Neuronal stem cell (in vitro differentiated cells): Measurements from ENCODE around the gene NSA2.

Experiments
- DNase-seq: peaks from one replicate; pipeline ENCODE4 v3.0.0-alpha.2; 2013; ENCODE audit warnings: low spot score
- H2AFZ ChIP-seq: one replicate; pipeline ENCODE4 v1.6.1; 2013; ENCODE audit warnings: mild to moderate bottlenecking, low read length, inconsistent platforms
- H2AK5ac ChIP-seq: 2 replicates; pipeline ENCODE4 v1.6.1; 2013; ENCODE audit warnings: low read depth, mild to moderate bottlenecking, inconsistent platforms, low read length, moderate library complexity, mixed read lengths
- H2BK120ac ChIP-seq: 2 replicates; pipeline ENCODE4 v1.6.1; 2013; ENCODE audit warnings: low read depth, mild to moderate bottlenecking, inconsistent platforms, low read length, moderate library complexity, mixed read lengths
- H2BK12ac ChIP-seq: one replicate; pipeline ENCODE4 v1.6.1; 2013; ENCODE audit warnings: low read length, inconsistent platforms
- H2BK15ac ChIP-seq: 2 replicates; pipeline ENCODE4 v1.6.1; 2013; ENCODE audit warnings: mild to moderate bottlenecking, low read length, inconsistent platforms, mixed read lengths
- H2BK5ac ChIP-seq: one replicate; pipeline ENCODE4 v1.6.1; 2013; ENCODE audit warnings: inconsistent platforms, mild to moderate bottlenecking, low read length, moderate library complexity
- H3K14ac ChIP-seq: one replicate; pipeline ENCODE4 v1.6.1; 2013; ENCODE audit warnings: low read length, inconsistent platforms
- H3K18ac ChIP-seq: 2 replicates; pipeline ENCODE4 v1.6.1; 2013; ENCODE audit warnings: low read length, inconsistent platforms
- H3K23ac ChIP-seq: 2 replicates; pipeline ENCODE4 v1.6.1; 2013; ENCODE audit warnings: low read depth, mild to moderate bottlenecking, mixed read lengths, low read length, inconsistent platforms; ENCODE audit not compliant: poor library complexity
- H3K27ac ChIP-seq: replicated peaks from 3 replicates; pipeline ENCODE4 v1.5.1; 2013; ENCODE audit warnings: low read length, inconsistent platforms
- H3K27me3 ChIP-seq, 3 experiments: 2 replicates each; pipeline ENCODE4 v1.6.1; 2013; ENCODE audit warnings: low read length in 3 of 3, mild to moderate bottlenecking in 2 of 3, inconsistent platforms in 1 of 3, low read depth in 1 of 3, mixed read lengths in 1 of 3, moderate library complexity in 1 of 3; ENCODE audit not compliant: control insufficient read depth in 3 of 3, insufficient read depth in 3 of 3
- H3K36me3 ChIP-seq, 2 donors: replicated peaks in 1 of 2; 2 replicates each; pipeline ENCODE4 v1.6.1; 2013; ENCODE audit warnings: low read length in 2 of 2; ENCODE audit not compliant: control insufficient read depth in 2 of 2, insufficient read depth in 2 of 2
- H3K4ac ChIP-seq: 2 replicates; pipeline ENCODE4 v1.6.1; 2013; ENCODE audit warnings: inconsistent platforms, mild to moderate bottlenecking, low read length, moderate library complexity
- H3K4me1 ChIP-seq, 2 donors: 1 replicate in 1 of 2; 2 replicates in 1 of 2; pipeline ENCODE4 v1.6.1; 2013; ENCODE audit warnings: low read length in 2 of 2, low read depth in 1 of 2; ENCODE audit not compliant: control insufficient read depth in 2 of 2, insufficient read depth in 1 of 2
- H3K4me2 ChIP-seq: one replicate; pipeline ENCODE4 v1.6.1; 2013; ENCODE audit warnings: mild to moderate bottlenecking, low read length, inconsistent platforms; ENCODE audit not compliant: insufficient read depth, poor library complexity, severe bottlenecking
- H3K4me3 ChIP-seq, 2 donors: 2 replicates each; pipeline ENCODE4 v1.5.1; 2013; ENCODE audit warnings: low read length in 2 of 2, mild to moderate bottlenecking in 2 of 2, inconsistent platforms in 1 of 2, moderate library complexity in 1 of 2
- H3K79me1 ChIP-seq: one replicate; pipeline ENCODE4 v1.6.1; 2013; ENCODE audit warnings: low read depth, mild to moderate bottlenecking, inconsistent platforms, low read length, moderate library complexity
- H3K9ac ChIP-seq: one replicate; pipeline ENCODE4 v1.6.1; 2013; ENCODE audit warnings: mild to moderate bottlenecking, low read depth, low read length, inconsistent platforms; ENCODE audit not compliant: poor library complexity
- H3K9me3 ChIP-seq, 2 donors: replicated peaks in 1 of 2; 2 replicates each; pipeline versions ENCODE3 to v1.6.1; 2013; ENCODE audit warnings: low read length in 2 of 2, mild to moderate bottlenecking in 2 of 2, inconsistent platforms in 1 of 2, low read depth in 1 of 2, mixed read lengths in 1 of 2, moderate library complexity in 1 of 2; ENCODE audit not compliant: control insufficient read depth in 2 of 2, insufficient read depth in 1 of 2
- H4K8ac ChIP-seq: one replicate; pipeline ENCODE4 v1.6.1; 2013; ENCODE audit warnings: low read depth, mild to moderate bottlenecking, inconsistent platforms, low read length, moderate library complexity
- H4K91ac ChIP-seq: one replicate; pipeline ENCODE4 v1.6.1; 2013; ENCODE audit warnings: low read length, low read depth, mild to moderate bottlenecking, inconsistent platforms; ENCODE audit not compliant: poor library complexity
- WGBS, 2 donors: extraction: QIAGEN DNeasy Blood & Tissue Kit; methylation state at CpG; one replicate each; pipeline ENCODE4 v1.1.7; 2013; ENCODE audit warnings: missing lambda C conversion rate in 2 of 2, mixed read lengths in 1 of 2; ENCODE audit not compliant: insufficient read length in 2 of 2, insufficient replicate concordance in 1 of 2; ENCODE audit errors: extremely low coverage in 2 of 2; 5-methylcytosine and 5-hydroxymethylcytosine counted together

NSA2 gene

GRCh38 chr5:74766418-74766848 is 616 bp upstream of the NSA2 start:
- Histone ChIP-seq H2AK5ac (no peak overlapping the region), H3K4ac (no peak overlapping the region), H2BK120ac (no peak overlapping the region), H3K4me1 (peaks cover 8 to 14% of the 10 kb centered on the region in 2 donors), H3K9ac (peak overlapping the region; percentile 94), H3K23ac (no peak overlapping the region), H3K27ac (no peak overlapping the region), H3K18ac (no peak overlapping the region), H2BK5ac (no peak overlapping the region), H3K36me3 (peaks cover 0 to 71% of the 10 kb centered on the region in 2 donors), H2BK15ac (no peak overlapping the region), H3K14ac (no peak overlapping the region), H2AFZ (peak overlapping the region; percentile 91), H3K9me3 (no peaks in the 10 kb centered on the region), H3K27me3 (no peaks in the 10 kb centered on the region), H3K4me2 (peak overlapping the region; percentile 64), H3K4me3 (peak overlapping the region; percentile 82 to 96), H4K91ac (no peak overlapping the region), H4K8ac (no peak overlapping the region), H3K79me1 (peaks cover 6% of the 10 kb centered on the region), H2BK12ac (no peak overlapping the region)
- no CpG with 5 or more reads among the region's 10 CpGs for WGBS, 2 donors
- peak; percentile 21 for DNase-seq

- H2BK15ac ChIP-seq, result no peak overlapping the region
- H3K27ac ChIP-seq, result peak overlapping the region; percentile 26
- no peak overlapping the region for H4K8ac ChIP-seq
- H3K36me3 ChIP-seq, result peaks cover 0 to 70% of the 10 kb centered on the region in 2 donors
- H2BK12ac ChIP-seq, result no peak overlapping the region
- no peak overlapping the region for H3K18ac ChIP-seq
- no peaks in the 10 kb centered on the region for H3K27me3 ChIP-seq
- no peaks in the 10 kb centered on the region for H3K9me3 ChIP-seq
- H4K91ac ChIP-seq, result no peak overlapping the region
- H2BK120ac ChIP-seq, result no peak overlapping the region
- H3K4me1 ChIP-seq, result peaks cover 8 to 14% of the 10 kb centered on the region in 2 donors
- no peak overlapping the region for H3K9ac ChIP-seq
- H3K79me1 ChIP-seq, result peaks cover 6% of the 10 kb centered on the region
- no peak overlapping the region for H2BK5ac ChIP-seq
- H2AFZ ChIP-seq, result peak overlapping the region; percentile 91
- no peak overlapping the region for H3K14ac ChIP-seq
- no peak overlapping the region for H3K23ac ChIP-seq
- H3K4me3 ChIP-seq, result peak overlapping the region; percentile 82 to 96
- peak overlapping the region; percentile 59 for H3K4me2 ChIP-seq
- no peak overlapping the region for H2AK5ac ChIP-seq
- WGBS, 2 donors, result no CpG with 5 or more reads among the region's 9 CpGs
- DNase-seq, result peak; percentile 17
- H3K4ac ChIP-seq, result no peak overlapping the region
Observed at GRCh38 chr5:74767579-74767913, 497 bp downstream of the NSA2 start.

DNA sequence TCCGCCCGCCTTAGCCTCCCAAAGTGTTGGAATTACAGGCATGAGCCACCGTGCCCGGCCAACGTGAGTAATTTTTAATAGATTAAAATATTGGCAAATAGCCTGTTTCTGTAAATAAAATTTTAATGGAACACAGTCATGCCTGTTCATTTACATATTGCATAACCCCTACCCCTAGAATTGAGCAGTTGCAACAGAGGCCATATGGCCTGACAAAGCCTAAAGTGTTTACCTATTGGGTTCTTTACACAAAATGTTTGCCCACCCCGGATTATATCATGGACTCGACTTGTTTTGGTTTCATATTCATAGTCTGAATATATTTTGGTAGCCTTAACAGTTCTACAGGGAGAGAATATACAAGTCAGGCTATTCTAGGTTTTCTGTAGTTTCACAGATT is 5.3 kb downstream of the NSA2 start:
- no peak overlapping the region for H4K91ac ChIP-seq
- H2BK5ac ChIP-seq, result no peak overlapping the region
- H3K79me1 ChIP-seq, result no peaks in the 10 kb centered on the region
- H2BK15ac ChIP-seq, result no peak overlapping the region
- no CpG with 5 or more reads among the region's 7 CpGs for WGBS, 2 donors
- H3K18ac ChIP-seq, result no peak overlapping the region
- no peak overlapping the region for H3K4me2 ChIP-seq
- H2BK12ac ChIP-seq, result no peak overlapping the region
- H2AFZ ChIP-seq, result no peak overlapping the region
- no peaks in the 10 kb centered on the region for H3K9me3 ChIP-seq
- H3K4me3 ChIP-seq, result no peak overlapping the region
- peaks cover 6 to 90% of the 10 kb centered on the region in 2 donors for H3K36me3 ChIP-seq
- H3K4me1 ChIP-seq, result peaks cover 4 to 6% of the 10 kb centered on the region in 2 donors
- no peak overlapping the region for H2BK120ac ChIP-seq
- DNase-seq, result no peak
- no peak overlapping the region for H3K23ac ChIP-seq
- H3K27ac ChIP-seq, result no peak overlapping the region
- no peak overlapping the region for H4K8ac ChIP-seq
- no peak overlapping the region for H3K9ac ChIP-seq
- H3K14ac ChIP-seq, result no peak overlapping the region
- no peak overlapping the region for H3K4ac ChIP-seq
- H2AK5ac ChIP-seq, result no peak overlapping the region
- no peaks in the 10 kb centered on the region for H3K27me3 ChIP-seq

DNA sequence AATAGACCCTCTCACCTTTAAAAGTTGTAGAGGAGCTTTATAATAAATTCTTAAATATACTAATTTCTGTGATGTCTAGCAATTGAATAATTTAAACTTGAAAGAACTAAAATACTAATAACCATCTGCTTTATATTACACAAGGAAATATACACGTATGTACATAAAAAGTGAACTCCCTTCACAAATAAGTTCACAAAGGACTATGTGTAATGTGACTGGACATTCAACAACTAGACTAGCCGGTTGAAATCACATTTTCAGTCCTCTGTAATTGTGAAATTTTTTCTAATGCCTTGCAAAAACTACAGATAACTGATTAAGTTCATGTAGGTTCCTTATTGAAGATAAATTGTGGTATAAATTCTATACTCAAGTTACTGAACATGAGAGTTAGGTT is 11.6 kb downstream of the NSA2 start:
- no peak overlapping the region for H2BK120ac ChIP-seq
- DNase-seq, result no peak
- no CpG with 5 or more reads among the region's 2 CpGs for WGBS, 2 donors
- H4K91ac ChIP-seq, result no peak overlapping the region
- no peak overlapping the region for H3K18ac ChIP-seq
- H2BK15ac ChIP-seq, result no peak overlapping the region
- H3K79me1 ChIP-seq, result no peaks in the 10 kb centered on the region
- H3K14ac ChIP-seq, result no peak overlapping the region
- H3K4me2 ChIP-seq, result no peak overlapping the region
- no peak overlapping the region for H2BK5ac ChIP-seq
- no peak overlapping the region for H3K4ac ChIP-seq
- H4K8ac ChIP-seq, result no peak overlapping the region
- no peak overlapping the region for H3K27ac ChIP-seq
- no peak overlapping the region for H2BK12ac ChIP-seq
- no peaks in the 10 kb centered on the region for H3K27me3 ChIP-seq
- no peak overlapping the region for H3K9ac ChIP-seq
- H3K4me3 ChIP-seq, result no peak overlapping the region
- H3K36me3 ChIP-seq, result peaks cover 7 to 99% of the 10 kb centered on the region in 2 donors
- H2AFZ ChIP-seq, result no peak overlapping the region
- H3K9me3 ChIP-seq, result no peaks in the 10 kb centered on the region
- H2AK5ac ChIP-seq, result no peak overlapping the region
- no peak overlapping the region for H3K23ac ChIP-seq
- H3K4me1 ChIP-seq, result no peaks in the 10 kb centered on the region
